Choroid plexus epithelial cell (primary cell): ENCODE measurements around the gene CLEC2B.

ENCODE experiments used
- DNase-seq: peaks from one replicate; pipeline ENCODE4 v3.0.0-alpha.2; 2010; ENCODE audit warnings: low read depth
- H3K4me3 ChIP-seq: 2 replicates; pipeline ENCODE4 v1.5.1; 2011; ENCODE audit warnings: low read depth, mild to moderate bottlenecking, control low read depth, low read length, moderate library complexity
- CTCF ChIP-seq: conservative IDR thresholded peaks from 2 replicates; pipeline ENCODE4 v1.5.1; 2011; ENCODE audit warnings: low read depth, mild to moderate bottlenecking, control low read depth, inconsistent platforms, low read length, moderate library complexity

Gene CLEC2B

GRCh38 chr12:9805883-9806282, 63.3 kb downstream of the CLEC2B start:
- TF ChIP-seq CTCF: no peak
- H3K4me3 ChIP-seq: no peak overlapping the region
- no peak for DNase-seq
